ENCODE data around the gene IQCH.

DNA sequence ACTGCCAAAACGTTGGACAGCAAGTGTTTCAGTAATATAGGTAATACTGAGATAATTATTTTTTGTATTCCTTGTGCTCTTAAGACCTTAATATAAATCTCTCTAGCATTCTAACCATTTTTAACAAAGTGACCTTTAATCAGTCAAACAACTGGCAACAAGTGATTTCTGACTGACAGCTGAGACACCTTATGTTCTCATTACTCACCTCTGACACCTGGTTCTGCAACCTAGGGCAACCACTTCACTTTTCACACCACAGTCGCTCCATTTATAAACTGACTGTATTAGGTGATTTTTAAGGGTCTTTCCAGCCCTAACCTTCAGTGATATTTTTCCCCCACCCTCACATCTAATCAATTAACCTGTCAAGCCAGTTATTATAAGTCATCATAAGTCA is 205.9 kb downstream of the IQCH start:
- TF ChIP-seq, protein P1, sequence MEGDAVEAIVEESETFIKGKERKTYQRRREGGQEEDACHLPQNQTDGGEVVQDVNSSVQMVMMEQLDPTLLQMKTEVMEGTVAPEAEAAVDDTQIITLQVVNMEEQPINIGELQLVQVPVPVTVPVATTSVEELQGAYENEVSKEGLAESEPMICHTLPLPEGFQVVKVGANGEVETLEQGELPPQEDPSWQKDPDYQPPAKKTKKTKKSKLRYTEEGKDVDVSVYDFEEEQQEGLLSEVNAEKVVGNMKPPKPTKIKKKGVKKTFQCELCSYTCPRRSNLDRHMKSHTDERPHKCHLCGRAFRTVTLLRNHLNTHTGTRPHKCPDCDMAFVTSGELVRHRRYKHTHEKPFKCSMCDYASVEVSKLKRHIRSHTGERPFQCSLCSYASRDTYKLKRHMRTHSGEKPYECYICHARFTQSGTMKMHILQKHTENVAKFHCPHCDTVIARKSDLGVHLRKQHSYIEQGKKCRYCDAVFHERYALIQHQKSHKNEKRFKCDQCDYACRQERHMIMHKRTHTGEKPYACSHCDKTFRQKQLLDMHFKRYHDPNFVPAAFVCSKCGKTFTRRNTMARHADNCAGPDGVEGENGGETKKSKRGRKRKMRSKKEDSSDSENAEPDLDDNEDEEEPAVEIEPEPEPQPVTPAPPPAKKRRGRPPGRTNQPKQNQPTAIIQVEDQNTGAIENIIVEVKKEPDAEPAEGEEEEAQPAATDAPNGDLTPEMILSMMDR (conservative IDR thresholded peaks at IDR 0.05 in 1 of 2, IDR thresholded peaks at IDR 0.05 in 1 of 2; ENCODE audit: low read depth in 1 of 2, low read length in 2 of 2): no peak
- no peak for TF ChIP-seq EZH2 (IDR thresholded peaks at IDR 0.05; ENCODE audit: low read length, missing control alignments)
